Ishikawa (cell line): Measurements from ENCODE around the gene GRIK4.

Source experiments
- CEBPB ChIP-seq: IDR thresholded peaks from 2 replicates; pipeline ENCODE4 v1.6.1; 2012
- CREB1 ChIP-seq: IDR thresholded peaks from 2 replicates; pipeline ENCODE4 v1.6.1; 2012; ENCODE audit warnings: low read depth
- EGR1 ChIP-seq: IDR thresholded peaks from 2 replicates; pipeline ENCODE4 v1.6.1; 2012
- EP300 ChIP-seq: IDR thresholded peaks from 2 replicates; pipeline ENCODE4 v1.6.1; 2012; ENCODE audit warnings: borderline replicate concordance
- FOXM1 ChIP-seq: IDR thresholded peaks from 2 replicates; pipeline ENCODE4 v1.6.1; 2012; ENCODE audit warnings: low read depth, borderline replicate concordance
- MAX ChIP-seq: IDR thresholded peaks from 2 replicates; pipeline ENCODE4 v1.6.1; 2012
- NFIC ChIP-seq: IDR thresholded peaks from 2 replicates; pipeline ENCODE4 v1.6.1; 2012
- RAD21 ChIP-seq: IDR thresholded peaks from 2 replicates; pipeline ENCODE4 v1.6.1; 2012; ENCODE audit warnings: low read depth
- REST ChIP-seq: IDR thresholded peaks from 2 replicates; pipeline ENCODE4 v1.6.1; 2012; ENCODE audit warnings: low read depth, mild to moderate bottlenecking
- TAF1 ChIP-seq: IDR thresholded peaks from 2 replicates; pipeline ENCODE4 v1.6.1; 2012; ENCODE audit warnings: low read depth, mild to moderate bottlenecking
- TCF12 ChIP-seq: IDR thresholded peaks from 2 replicates; pipeline ENCODE4 v1.6.1; 2012; ENCODE audit warnings: low read depth
- TEAD4 ChIP-seq: IDR thresholded peaks from 2 replicates; pipeline ENCODE4 v1.6.1; 2012
- USF1 ChIP-seq: IDR thresholded peaks from 2 replicates; pipeline ENCODE4 v1.6.1; 2012
- YY1 ChIP-seq: IDR thresholded peaks from 2 replicates; pipeline ENCODE4 v1.6.1; 2012; ENCODE audit warnings: low read depth
- ZBTB7A ChIP-seq: IDR thresholded peaks from 2 replicates; pipeline ENCODE4 v1.6.1; 2012; ENCODE audit warnings: low read depth

The GRIK4 gene

GRCh38 chr11:120896687-120897086 is 385.1 kb downstream of the GRIK4 start:
- no peak for TF ChIP-seq USF1
- no peak for TF ChIP-seq TCF12
- no peak for TF ChIP-seq EGR1
- no peak for TF ChIP-seq FOXM1
- TF ChIP-seq YY1, result no peak
- TF ChIP-seq CEBPB, result no peak
- no peak for TF ChIP-seq CREB1
- no peak for TF ChIP-seq RAD21
- TF ChIP-seq TEAD4, result no peak
- no peak for TF ChIP-seq EP300
- TF ChIP-seq NFIC, result no peak
- TF ChIP-seq ZBTB7A, result no peak
- no peak for TF ChIP-seq TAF1
- no peak for TF ChIP-seq MAX
- TF ChIP-seq REST, result no peak

GRCh38 chr11:120898568-120898967 is 387.0 kb downstream of the GRIK4 start:
- TF ChIP-seq CEBPB (no peak), EGR1 (no peak), NFIC (no peak), EP300 (no peak), FOXM1 (no peak), RAD21 (no peak), CREB1 (no peak), YY1 (no peak), TEAD4 (no peak), MAX (no peak), TCF12 (no peak)

GRCh38 chr11:120899720-120900119 is 388.2 kb downstream of the GRIK4 start:
- TF ChIP-seq TCF12 (no peak), ZBTB7A (no peak), TEAD4 (no peak), TAF1 (no peak), NFIC (no peak), CREB1 (no peak), YY1 (no peak), EGR1 (no peak), REST (no peak), USF1 (no peak), CEBPB (no peak), FOXM1 (no peak), MAX (no peak), EP300 (no peak), RAD21 (no peak)

- peak; percentile 82 for TF ChIP-seq REST
- no peak for TF ChIP-seq RAD21
Observed at GRCh38 chr11:120900643-120901042, 389.1 kb downstream of the GRIK4 start.

GRCh38 chr11:120903686-120904085 is 392.1 kb downstream of the GRIK4 start:
- TF ChIP-seq FOXM1, result no peak
- TF ChIP-seq YY1, result no peak
- no peak for TF ChIP-seq ZBTB7A
- no peak for TF ChIP-seq TEAD4
- no peak for TF ChIP-seq TAF1
- TF ChIP-seq CREB1, result no peak
- no peak for TF ChIP-seq EGR1
- TF ChIP-seq NFIC, result no peak
- no peak for TF ChIP-seq TCF12
- TF ChIP-seq MAX, result no peak
- no peak for TF ChIP-seq USF1
- no peak for TF ChIP-seq RAD21
- TF ChIP-seq EP300, result no peak
- no peak for TF ChIP-seq REST
- no peak for TF ChIP-seq CEBPB
